Type B pancreatic cell (in vitro differentiated cells): Measurements from ENCODE around the gene AHCTF1. TPM values are rescaled to one million over a fixed set of nuclear protein-coding genes. Genes with fewer than 3 reads are reported as not detected.

ENCODE experiments used
- DNase-seq: peaks from one replicate; pipeline ENCODE4 v3.0.0; 2021; ENCODE audit warnings: mixed read lengths; ENCODE audit not compliant: unreplicated experiment; ENCODE audit errors: extremely low spot score
- H3K27ac Mint-ChIP-seq: 2 replicates; pipeline ENCODE4 v1.8.0; 2021; ENCODE audit warnings: mild to moderate bottlenecking, mixed read lengths
- H3K27me3 Mint-ChIP-seq: 2 replicates; pipeline ENCODE4 v1.8.0; 2021; ENCODE audit warnings: mixed read lengths
- H3K36me3 Mint-ChIP-seq: 2 replicates; pipeline ENCODE4 v1.8.0; 2021; ENCODE audit warnings: mixed read lengths
- H3K4me1 Mint-ChIP-seq: one replicate; pipeline ENCODE4 v1.8.0; 2021; ENCODE audit warnings: mixed read lengths; ENCODE audit not compliant: unreplicated experiment
- H3K4me3 Mint-ChIP-seq: 2 replicates; pipeline ENCODE4 v1.8.0; 2021; ENCODE audit warnings: mild to moderate bottlenecking, mixed read lengths
- H3K9me3 Mint-ChIP-seq: 2 replicates; pipeline ENCODE4 v1.8.0; 2021; ENCODE audit warnings: mixed read lengths
- CTCF ChIP-seq: fragments of 200-600 bp; sonication (generic); conservative IDR thresholded peaks from 2 replicates; pipeline ENCODE4 v1.5.0; 2021; ENCODE audit warnings: antibody characterized with exemption, mild to moderate bottlenecking
- total RNA-seq: library from RNA; stranded (reverse); gene quantifications from 2 replicates; pipeline ENCODE4 v1.2.1, GENCODE V29; 2021; ENCODE audit warnings: low replicate concordance

Gene AHCTF1
- total RNA-seq, 1 donor from 2014 or later = 34.9 TPM

- no peaks in the 10 kb centered on the region for H3K9me3 Mint-ChIP-seq
- H3K4me3 Mint-ChIP-seq = no peak overlapping the region
- no peaks in the 10 kb centered on the region for H3K4me1 Mint-ChIP-seq
- peaks cover 7% of the 10 kb centered on the region for H3K36me3 Mint-ChIP-seq
- no peak overlapping the region for H3K27ac Mint-ChIP-seq
- no peak for TF ChIP-seq CTCF
- H3K27me3 Mint-ChIP-seq = no peaks in the 10 kb centered on the region
- DNase-seq = no peak
These were observed 95.4 kb downstream of the AHCTF1 start for GRCh38 chr1:246836209-246836966.

GRCh38 chr1:246831543-246831942 lies 100.2 kb downstream of the AHCTF1 start:
- no peaks in the 10 kb centered on the region for H3K27me3 Mint-ChIP-seq
- peaks cover 8% of the 10 kb centered on the region for H3K9me3 Mint-ChIP-seq
- H3K27ac Mint-ChIP-seq = no peak overlapping the region
- no peak overlapping the region for H3K4me3 Mint-ChIP-seq
- DNase-seq = no peak
- no peaks in the 10 kb centered on the region for H3K36me3 Mint-ChIP-seq
- H3K4me1 Mint-ChIP-seq = no peaks in the 10 kb centered on the region
- no peak for TF ChIP-seq CTCF

- Mint-ChIP-seq H3K36me3 (no peaks in the 10 kb centered on the region), H3K9me3 (peaks cover 8% of the 10 kb centered on the region), H3K4me1 (no peaks in the 10 kb centered on the region), H3K27me3 (no peaks in the 10 kb centered on the region), H3K27ac (no peak overlapping the region), H3K4me3 (no peak overlapping the region)
- TF ChIP-seq CTCF = no peak
- DNase-seq = no peak
These were observed 102.9 kb downstream of the AHCTF1 start for GRCh38 chr1:246828818-246829217.

GRCh38 chr1:246827396-246827795 lies 104.4 kb downstream of the AHCTF1 start:
- H3K4me3 Mint-ChIP-seq = no peak overlapping the region
- H3K36me3 Mint-ChIP-seq = no peaks in the 10 kb centered on the region
- DNase-seq = no peak
- no peak overlapping the region for H3K27ac Mint-ChIP-seq
- H3K9me3 Mint-ChIP-seq = peaks cover 8% of the 10 kb centered on the region
- no peaks in the 10 kb centered on the region for H3K4me1 Mint-ChIP-seq
- H3K27me3 Mint-ChIP-seq = no peaks in the 10 kb centered on the region
- TF ChIP-seq CTCF = no peak

GRCh38 chr1:246825557-246826175 lies 106.1 kb downstream of the AHCTF1 start:
- Mint-ChIP-seq H3K4me1 (no peaks in the 10 kb centered on the region), H3K36me3 (no peaks in the 10 kb centered on the region), H3K4me3 (no peak overlapping the region), H3K9me3 (peaks cover 8% of the 10 kb centered on the region), H3K27me3 (no peaks in the 10 kb centered on the region), H3K27ac (no peak overlapping the region)
- no peak for TF ChIP-seq CTCF
- no peak for DNase-seq
